HG02840 (cell line): ENCODE data around the gene AGBL4.

Experiments used
- ATAC-seq: cut with Tn5 transposase; IDR thresholded peaks from one replicate; pipeline ENCODE4 v1.9.1; 2021; ENCODE audit warnings: mild to moderate bottlenecking, moderate library complexity, moderate number of reproducible peaks; ENCODE audit not compliant: unreplicated experiment, low FRiP score

Gene AGBL4

DNA sequence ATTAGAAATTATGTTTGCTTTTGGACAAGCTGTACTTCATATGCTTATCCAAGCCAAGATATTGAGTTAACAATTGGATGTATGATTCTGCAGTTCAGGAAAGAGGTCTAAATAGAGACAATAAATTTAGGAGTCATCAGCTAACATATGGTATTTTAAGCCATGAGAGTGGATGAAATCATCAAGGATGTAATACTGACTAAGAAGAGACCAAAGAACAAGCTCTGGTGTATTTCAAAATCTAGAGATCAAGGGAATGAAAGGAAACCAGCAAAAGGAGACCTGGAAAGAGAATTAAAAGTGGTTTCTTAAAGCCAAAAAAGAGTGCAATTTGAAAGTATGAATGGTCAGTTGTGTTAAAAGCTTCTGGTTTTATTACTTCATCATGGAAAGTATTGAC lies 1063.4 kb downstream of the AGBL4 start:
- no peak for ATAC-seq

DNA sequence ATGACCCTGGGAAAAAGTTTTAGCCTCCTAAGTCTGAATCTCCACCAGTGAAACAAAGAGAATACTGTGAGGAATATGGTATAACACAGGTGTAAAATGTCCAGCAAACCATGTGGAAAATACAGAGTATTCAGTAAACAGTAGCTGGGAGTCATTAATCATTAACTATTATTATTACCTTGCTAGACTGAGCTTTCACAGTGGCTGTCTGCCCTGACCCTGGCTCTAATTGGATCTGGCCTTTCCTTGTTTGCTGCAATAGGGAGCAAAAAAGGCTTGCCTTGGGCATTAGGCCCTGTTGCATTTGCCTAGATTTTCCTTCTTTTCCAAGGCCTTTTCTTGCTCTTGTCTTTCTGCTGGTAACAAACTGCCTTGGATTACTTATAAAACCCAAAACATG lies 1068.0 kb downstream of the AGBL4 start:
- ATAC-seq = no peak

DNA sequence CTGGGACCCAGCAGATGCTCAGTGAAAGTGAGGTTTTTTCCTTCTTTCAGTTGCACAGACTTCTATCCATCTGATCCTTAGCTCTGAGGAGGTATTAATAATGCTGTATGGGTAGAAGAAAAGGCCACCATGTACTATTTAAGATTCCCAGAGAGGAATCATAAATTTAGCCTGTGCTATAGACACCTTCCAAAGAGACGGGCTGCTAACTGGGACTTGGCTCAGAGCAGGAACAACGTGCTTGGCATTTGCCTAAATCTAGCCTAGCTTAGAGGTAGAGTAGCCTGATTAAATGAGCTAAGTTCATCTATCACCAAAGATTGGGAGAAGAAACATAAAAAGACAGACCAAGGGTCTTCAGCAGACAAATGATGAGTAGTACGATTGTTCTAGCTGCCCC lies 1070.1 kb downstream of the AGBL4 start:
- ATAC-seq = no peak

DNA sequence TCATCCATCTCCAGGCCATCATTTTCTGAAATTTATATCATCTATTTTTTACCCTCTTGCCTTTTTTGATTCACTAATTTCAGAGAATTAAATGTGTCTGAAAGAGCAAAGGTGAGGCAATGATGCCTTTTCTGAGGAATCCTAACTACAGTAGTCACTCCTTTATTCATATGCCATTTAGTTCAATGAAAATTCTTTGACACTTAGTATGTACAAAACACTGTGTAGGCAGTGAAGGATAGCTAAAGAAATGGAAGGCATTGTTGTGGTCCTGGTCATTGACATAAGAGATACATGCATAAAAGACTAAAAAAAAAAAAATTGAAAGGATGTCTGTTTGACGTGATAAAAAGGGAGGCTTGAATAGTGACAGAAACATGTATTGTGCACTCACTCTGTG lies 1075.2 kb downstream of the AGBL4 start:
- no peak for ATAC-seq

DNA sequence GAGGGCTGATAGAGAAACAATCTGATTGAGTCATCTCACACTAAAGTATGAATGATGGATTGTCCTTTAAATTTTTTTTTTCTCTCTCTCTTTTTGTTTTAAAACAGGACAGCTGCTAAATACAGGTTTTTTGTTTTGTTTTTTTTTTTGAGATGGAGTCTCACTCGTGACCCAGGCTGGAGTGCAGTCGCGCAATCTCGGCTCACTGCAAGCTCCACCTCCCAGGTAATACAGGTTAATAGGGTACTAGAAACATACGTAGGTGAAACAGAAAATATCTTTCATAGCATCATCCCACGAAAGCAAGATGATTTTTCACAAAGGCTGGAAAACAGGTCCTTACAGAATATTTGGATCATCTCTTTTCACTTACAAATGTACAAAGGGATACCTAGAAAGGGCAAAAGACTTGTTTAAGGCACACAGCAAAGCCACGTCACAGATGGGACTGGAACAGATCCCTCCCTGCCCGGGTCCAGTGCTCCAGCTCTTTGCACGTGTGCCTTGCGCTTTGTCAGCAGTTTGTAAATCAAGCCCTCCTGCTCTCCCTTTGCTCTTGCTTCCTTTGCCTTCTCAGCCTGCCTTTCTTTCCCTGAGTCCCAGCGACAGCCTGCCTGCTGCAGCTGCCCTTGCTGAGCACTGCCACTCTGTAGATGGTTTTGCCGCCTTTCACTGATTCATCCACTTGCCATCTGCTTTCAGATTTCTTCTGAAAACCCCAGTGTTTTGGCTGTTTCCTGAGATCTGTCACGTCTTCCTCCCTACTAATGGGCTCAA lies 1075.8 kb downstream of the AGBL4 start:
- no peak for ATAC-seq

DNA sequence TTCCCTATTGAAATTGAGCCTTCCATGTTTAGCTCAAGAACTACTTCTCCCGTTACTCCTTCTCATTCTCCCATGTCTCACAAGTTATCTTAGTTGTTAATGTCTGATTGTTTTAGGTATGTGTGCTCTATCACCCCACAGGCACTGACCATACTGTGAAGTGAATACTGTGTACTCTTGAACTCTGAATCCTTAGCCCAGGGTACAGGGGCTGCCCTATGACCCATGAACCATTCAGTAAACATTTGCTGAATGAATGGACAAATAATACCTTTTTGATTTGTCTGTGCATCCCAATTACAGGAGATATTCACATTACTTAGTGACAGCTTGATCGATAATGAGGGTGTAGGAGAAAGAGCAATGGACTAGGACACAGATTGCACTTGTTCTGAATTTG lies 1077.7 kb downstream of the AGBL4 start:
- no peak for ATAC-seq

DNA sequence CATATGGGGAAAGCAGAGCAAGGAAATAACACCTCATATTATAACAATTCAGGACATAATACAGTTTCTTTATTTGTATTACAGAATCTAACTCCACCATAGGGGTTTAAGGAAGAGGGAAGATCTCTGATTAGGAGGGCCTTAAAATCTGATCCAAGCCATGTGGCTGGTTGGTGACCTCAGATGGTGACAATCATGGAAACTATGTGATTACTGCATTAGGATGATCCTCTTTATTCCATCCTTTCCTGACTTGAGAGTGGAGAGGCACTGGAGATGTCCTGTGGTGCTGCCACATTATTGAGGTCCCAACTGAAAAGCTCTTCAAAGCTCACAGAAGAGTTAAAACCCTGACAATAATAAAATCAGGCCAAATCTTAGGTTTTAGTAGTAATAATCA lies 1078.9 kb downstream of the AGBL4 start:
- ATAC-seq = no peak

DNA sequence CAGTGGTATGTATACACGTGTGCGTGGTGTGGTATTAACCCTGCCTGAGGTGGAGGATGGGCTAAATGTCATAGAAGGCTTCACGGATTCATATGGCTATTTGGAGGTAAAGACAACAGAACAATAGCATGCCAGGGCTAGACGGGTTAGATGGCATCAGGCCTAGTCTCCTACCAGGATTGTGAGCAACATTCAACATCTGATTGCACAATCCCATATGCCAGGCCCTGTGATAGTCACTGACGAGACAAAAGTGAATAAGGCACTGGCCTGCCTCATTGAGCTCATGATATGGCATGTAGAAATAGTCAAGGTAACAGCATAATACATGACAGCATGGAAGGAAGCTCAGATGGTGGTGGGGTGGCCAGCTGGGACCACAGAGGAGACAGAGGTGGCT lies 1079.9 kb downstream of the AGBL4 start:
- no peak for ATAC-seq

DNA sequence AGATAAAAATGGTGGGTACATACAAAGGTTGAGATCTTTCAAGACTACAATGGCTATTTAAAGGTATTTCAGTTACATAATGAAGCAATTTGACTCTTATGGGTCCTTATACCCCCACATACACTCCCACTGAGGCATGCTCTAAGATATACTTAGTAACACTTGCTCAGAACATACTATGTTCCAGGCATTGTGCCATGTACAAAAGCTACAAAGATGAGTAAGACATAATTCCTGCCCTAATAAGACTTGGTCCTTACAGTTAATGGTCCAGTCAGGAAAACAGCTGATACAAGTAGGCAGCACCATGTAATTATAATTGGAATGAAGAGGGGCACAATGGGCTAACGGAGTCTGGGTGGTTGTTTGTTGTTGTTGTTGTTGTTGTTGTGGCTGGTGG lies 1080.4 kb downstream of the AGBL4 start:
- no peak for ATAC-seq

DNA sequence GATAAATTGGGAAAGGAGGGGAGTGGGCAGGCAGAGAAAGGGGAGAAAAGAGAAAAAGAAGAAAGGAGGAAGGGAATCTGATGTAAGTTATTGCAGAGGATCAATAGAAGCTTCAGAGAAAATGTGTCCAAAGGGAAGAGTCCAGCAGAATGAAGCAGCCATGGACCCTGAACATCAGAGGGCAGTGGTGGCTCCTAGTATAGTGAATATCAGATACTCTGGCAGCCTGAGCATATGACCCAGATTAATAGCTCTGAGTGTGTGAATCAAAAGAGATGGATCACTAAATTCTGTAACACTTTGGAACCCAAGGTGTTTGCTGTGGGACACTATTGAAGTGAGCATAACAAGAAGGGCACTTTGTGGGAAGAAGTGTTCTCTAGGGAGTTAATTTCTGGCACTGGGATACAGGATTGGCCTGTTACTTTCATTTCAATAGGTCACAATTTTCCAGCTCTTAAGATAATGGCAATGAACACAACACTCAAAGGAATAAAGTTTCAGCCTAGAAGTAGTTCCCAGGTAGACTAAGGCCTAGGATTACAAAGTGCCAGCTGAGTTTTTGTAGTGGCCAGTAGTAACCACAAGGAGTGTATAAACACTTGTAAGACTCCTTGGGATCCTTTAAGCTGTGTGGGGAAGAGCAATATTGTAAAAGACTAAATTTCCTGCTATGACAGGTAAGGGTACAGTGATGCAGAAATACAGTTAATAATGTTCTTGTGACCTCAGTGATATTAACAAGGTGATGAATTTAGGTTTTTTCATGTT lies 1082.6 kb downstream of the AGBL4 start:
- no peak for ATAC-seq

DNA sequence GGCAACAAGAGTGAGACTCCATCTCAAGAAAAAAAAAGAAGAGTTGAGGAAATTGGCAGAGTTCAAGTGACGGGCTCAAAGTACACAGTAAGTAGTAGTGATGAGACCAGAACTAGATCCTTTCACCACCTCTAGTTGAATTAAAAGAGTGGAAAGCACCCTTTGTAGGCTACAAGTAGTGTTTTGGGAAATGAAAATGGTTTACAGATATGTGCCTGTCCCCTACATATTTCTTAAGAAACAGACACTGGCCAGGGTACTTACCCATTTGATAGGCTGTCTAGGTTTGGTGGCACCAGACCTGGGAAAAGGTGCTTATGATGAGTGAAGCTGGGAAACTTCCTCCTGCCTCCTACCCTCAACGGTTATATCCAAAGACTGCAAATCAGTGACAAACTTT lies 1083.4 kb downstream of the AGBL4 start:
- ATAC-seq = no peak

DNA sequence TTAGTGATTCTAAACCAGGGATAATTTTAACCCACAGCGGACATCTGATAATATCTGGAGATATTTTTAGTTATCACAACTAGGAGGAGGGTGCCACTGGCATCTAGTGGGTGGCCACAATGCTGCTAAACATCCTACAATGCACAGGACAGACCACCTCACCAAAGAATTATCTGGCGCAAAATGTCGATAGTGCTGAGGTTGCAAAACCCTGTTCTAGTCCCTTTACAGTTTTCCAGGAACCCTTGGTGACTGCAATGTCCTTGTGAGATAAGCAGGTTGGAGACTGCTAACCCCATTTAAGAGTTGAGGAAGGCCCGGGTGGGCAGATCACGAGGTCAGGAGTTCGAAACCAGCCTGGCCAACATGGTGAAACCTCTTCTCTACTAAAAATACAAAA lies 1083.9 kb downstream of the AGBL4 start:
- no peak for ATAC-seq

DNA sequence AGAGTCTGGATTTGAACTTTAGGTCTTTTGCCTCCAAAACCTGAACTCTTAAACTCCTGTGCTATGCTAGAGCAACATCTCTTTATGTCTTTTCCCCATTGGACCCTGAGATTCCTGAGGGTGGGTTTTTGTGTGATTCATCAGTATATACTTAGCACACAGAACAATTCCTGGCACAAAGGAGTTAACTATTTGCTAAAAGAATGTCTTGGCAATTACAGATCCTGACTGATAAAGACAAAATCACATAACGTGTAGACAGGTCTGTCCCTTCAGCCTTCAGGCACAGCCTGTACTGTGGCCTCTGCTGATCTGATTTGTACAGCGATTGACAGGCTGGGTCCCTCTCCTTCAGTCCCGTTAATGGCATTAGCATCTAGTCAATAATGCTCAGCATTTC lies 1084.7 kb downstream of the AGBL4 start:
- ATAC-seq = no peak

DNA sequence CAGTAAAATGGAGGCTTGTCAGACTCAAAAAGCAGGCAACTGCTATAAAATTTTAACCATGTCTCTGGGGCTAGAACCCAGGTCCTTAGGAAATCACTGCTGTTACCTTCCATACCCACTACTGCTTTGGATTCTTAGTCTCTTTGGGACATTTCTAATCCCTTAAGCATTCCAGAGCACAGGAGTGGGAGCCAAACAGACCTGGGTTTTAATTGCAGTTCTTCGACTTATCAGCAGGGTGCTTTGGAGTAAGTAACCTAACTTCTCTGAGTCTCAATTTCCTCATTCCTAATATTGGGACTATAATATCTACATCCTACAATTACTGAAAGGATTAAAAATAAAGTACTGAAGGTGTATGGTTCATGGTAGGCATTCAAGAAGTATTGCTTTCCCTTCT lies 1086.0 kb downstream of the AGBL4 start:
- ATAC-seq = no peak

DNA sequence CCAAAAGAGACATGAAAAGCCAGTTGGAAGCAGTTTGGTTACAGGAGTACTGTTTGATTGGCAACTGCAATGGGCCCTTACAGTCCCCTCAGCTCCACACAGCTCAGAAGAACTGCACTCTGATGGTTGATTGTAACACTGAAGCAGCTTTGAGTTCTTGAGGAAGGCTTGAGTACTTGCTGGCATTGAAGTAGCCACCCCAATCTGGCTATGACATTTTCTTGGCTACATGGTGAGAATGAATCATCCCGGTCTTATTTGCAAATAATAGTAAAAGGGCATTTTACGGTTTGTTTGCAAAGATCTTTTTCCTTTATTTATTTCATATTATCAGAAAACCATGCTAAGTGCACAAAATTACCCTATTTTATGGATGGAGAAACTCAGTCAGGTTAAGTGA lies 1087.3 kb downstream of the AGBL4 start:
- ATAC-seq = no peak

DNA sequence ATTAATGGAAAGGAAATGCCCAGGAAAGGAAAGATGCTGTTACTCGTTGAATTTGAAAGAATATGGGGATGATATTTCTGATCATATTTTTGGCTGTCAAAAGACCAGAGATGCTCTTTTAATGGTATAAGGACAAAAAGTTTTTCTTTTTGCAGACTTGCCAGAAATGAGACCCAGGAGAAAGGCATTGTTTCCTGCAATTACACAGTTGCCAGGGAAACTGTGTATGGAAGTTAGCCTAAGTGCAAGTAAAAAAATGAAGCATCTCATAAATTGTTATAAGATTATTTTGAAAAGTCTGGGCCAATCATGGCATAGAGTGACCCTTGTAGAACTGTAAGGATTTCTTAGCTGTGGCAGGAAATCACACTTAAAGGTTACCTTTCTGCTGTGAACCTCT lies 1091.4 kb downstream of the AGBL4 start:
- ATAC-seq = no peak

DNA sequence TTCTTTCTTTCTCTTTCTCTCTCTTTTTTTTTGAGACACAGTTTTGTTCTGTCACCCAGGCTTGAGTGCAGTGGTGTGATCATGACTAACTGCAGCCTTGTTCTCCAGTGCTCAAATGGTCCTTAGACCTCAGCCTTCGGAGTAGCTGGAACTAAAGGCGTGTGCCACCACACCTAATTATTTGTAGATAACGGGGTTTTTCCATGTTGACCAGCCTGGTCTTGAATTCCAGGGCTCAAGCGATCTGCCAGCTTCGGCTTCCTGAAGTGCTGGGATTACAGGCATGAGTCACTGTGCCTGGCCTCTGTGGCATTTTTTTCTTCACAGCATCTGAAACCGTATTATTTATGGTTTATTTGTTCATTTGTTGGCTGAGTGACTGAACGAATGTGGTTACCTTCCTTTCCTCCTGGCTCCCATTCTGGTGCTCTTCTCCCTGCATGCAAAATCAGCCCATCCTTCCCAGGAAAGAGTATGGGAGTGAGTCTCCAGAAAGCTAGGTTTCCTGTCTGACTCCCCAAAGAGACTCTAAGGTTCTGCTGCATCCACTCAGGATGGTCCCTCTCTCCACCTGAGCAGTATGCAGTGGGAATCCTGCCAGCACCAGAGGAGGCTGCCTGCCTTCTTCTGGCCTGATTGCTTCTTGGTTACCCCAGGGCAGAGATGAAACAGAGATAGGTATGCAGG lies 1092.1 kb downstream of the AGBL4 start:
- no peak for ATAC-seq

DNA sequence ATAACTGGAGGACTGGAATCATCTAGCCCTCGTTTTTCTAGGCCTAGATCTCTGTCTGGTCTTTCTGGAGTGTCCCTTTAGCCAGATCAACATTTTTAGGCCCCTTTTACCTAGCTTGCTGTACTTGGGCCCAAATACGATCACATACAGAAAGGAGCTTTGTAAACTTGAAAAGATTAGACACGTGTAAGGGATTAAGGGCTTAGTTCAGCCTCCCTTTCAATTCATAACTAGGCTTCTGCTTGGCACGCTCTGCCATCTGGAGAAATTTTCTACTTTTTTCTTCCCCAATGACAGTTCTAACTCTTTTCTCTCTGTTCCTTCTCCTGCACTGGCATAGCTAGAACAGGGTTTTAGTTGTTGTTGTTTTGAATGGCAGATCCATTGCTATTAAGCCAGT lies 1093.7 kb downstream of the AGBL4 start:
- ATAC-seq = no peak

DNA sequence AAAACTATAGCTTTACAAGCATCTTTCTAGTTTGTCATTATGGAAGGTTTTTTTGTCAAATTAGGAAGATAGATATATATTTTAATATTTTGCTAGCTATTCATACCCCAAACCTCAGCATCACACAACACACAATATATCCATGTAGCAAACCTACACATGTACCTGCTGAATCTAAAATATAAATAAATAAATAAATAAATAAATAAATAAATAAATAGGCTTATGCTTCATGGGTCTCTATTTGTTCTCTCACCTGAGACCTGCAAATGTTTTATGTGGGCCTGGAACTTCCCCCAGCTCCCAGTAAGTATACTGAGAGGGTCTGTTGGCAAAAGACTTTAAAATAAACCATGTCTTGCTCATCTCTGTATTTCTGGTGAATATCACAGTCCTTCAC lies 1099.7 kb downstream of the AGBL4 start:
- no peak for ATAC-seq

DNA sequence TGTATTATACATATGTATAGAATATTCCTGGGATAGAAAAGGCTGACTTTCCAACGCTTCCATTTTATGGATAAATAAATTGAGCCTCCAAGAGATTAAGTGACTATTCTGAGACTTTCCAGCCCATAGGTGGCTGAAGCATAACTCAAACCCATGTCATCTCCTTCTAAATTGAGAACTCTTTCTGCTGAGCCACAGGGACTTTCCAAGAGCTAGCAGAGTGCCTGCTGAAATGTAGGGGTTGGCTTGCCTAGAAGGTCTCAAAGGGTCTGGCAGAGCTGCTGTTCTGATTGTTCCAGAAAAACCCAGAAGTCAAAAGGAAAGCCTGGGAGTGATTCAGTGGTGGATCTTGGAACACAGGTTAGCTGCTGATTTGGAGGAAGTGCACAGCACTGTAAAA lies 1100.6 kb downstream of the AGBL4 start:
- ATAC-seq = no peak

DNA sequence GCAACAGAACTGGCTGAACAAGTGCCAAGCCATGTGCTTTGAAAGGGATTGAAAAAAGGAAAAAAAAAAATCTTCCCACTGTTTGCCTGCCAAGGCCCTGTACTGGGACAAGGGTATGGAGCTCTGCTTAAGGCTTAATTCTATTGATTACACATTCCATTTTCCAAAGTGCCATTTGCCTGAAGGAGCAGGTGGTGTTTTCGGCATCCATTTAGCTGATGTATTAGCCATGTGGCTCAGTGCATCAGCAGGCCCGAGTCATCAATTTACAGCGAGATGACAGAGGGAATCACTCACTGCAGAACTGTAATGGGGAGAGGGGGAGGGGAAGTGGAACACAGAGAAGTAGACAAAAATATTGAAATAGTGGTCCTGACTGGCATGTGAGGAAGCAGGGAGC lies 1102.9 kb downstream of the AGBL4 start:
- ATAC-seq = no peak
